B cell (primary cell): ENCODE measurements around the gene ZNF587. TPM values are rescaled to one million over a fixed set of nuclear protein-coding genes. Genes with fewer than 3 reads are reported as not detected.

ENCODE experiments used
- ATAC-seq: fragments of 200-7000 bp; cut with Tn5 transposase; one replicate; pipeline ENCODE4 v1.10.0; 2021; ENCODE audit warnings: low read depth, mild to moderate bottlenecking, moderate number of reproducible peaks, moderate library complexity
- CTCF ChIA-PET: fragments of 350-600 bp; sonication (Branson Sonifier 250); formaldehyde crosslinking; loops from one replicate; lab custom pipeline; 2021; ENCODE audit warnings: antibody characterized with exemption, inconsistent platforms; lab: Charles Lee
- POLR2A ChIA-PET: fragments of 350-600 bp; sonication (Branson Sonifier 250); formaldehyde crosslinking; loops from one replicate; lab custom pipeline; 2021; ENCODE audit warnings: antibody characterized with exemption; lab: Charles Lee
- DNase-seq: peaks from one replicate; pipeline ENCODE4 v3.0.0; 2013
- H2AFZ ChIP-seq: 2 replicates; pipeline ENCODE4 v1.6.1; 2012; ENCODE audit warnings: mild to moderate bottlenecking, low read depth, low read length; ENCODE audit not compliant: insufficient read depth, poor library complexity, severe bottlenecking
- H3K27ac ChIP-seq, 2 donors: 1 replicate in 1 of 2; 2 replicates in 1 of 2; pipeline ENCODE4 v1.5.1; 2012 to 2013; ENCODE audit warnings: low read length in 2 of 2, mild to moderate bottlenecking in 2 of 2, moderate library complexity in 1 of 2
- H3K27me3 ChIP-seq, 4 experiments: fragments of 200-600 bp in 1 of 4; sonication (generic) in 1 of 4; replicated peaks in 1 of 4; 1 replicate in 2 of 4; 2 replicates in 2 of 4; pipeline versions ENCODE4 v1.6.1 to v1.7.0; 2013 to 2016; ENCODE audit warnings: low read length in 3 of 4, mild to moderate bottlenecking in 2 of 4, mixed read lengths in 1 of 4, moderate library complexity in 1 of 4; ENCODE audit not compliant: insufficient read depth in 4 of 4, control insufficient read depth in 3 of 4; ENCODE audit errors: control extremely low read depth in 1 of 4
- H3K36me3 ChIP-seq, 2 experiments: replicated peaks in 1 of 2; 1 replicate in 1 of 2; 2 replicates in 1 of 2; pipeline versions ENCODE4 v1.6.1 to v1.7.1; 2013; ENCODE audit warnings: low read length in 1 of 2; ENCODE audit not compliant: insufficient read depth in 2 of 2, control insufficient read depth in 1 of 2; ENCODE audit errors: control extremely low read depth in 1 of 2, extremely low read depth in 1 of 2
- H3K4me1 ChIP-seq, 2 donors: fragments of 200-600 bp in 1 of 2; sonication (generic) in 1 of 2; 1 replicate in 1 of 2; 2 replicates in 1 of 2; pipeline versions ENCODE4 v1.5.1 to v1.6.1; 2013 to 2017; ENCODE audit warnings: low read length in 2 of 2; ENCODE audit not compliant: control insufficient read depth in 2 of 2, insufficient read depth in 2 of 2
- H3K4me2 ChIP-seq: replicated peaks from 2 replicates; pipeline ENCODE3; 2012; ENCODE audit warnings: mild to moderate bottlenecking, low read depth, low read length; ENCODE audit not compliant: poor library complexity, severe bottlenecking
- H3K4me3 ChIP-seq, 5 experiments: fragments of 200-600 bp in 1 of 5; sonication (generic) in 1 of 5; 1 replicate in 3 of 5; 2 replicates in 2 of 5; pipeline versions ENCODE4 v1.5.1 to v1.7.0; 2011 to 2016; ENCODE audit warnings: low read length in 4 of 5, mild to moderate bottlenecking in 4 of 5, low read depth in 2 of 5, control low read depth in 1 of 5, moderate library complexity in 1 of 5; ENCODE audit not compliant: insufficient read depth in 1 of 5; ENCODE audit errors: control extremely low read depth in 1 of 5, extremely low read depth in 1 of 5
- H3K79me2 ChIP-seq: fragments of 200-600 bp; sonication (generic); one replicate; pipeline ENCODE4 v1.6.0; 2016; ENCODE audit warnings: low read length; ENCODE audit not compliant: control insufficient read depth, insufficient read depth
- H3K9ac ChIP-seq: fragments of 200-600 bp; sonication (generic); 2 replicates; pipeline ENCODE4 v1.6.1; 2017; ENCODE audit warnings: mild to moderate bottlenecking, low read length, moderate library complexity
- H3K9me3 ChIP-seq, 3 donors: one replicate each; pipeline versions ENCODE4 v1.6.1 to v1.7.1; 2013; ENCODE audit warnings: low read length in 2 of 3; ENCODE audit not compliant: control insufficient read depth in 2 of 3, insufficient read depth in 1 of 3; ENCODE audit errors: control extremely low read depth in 1 of 3
- H4K20me1 ChIP-seq: 2 replicates; pipeline ENCODE4 v1.6.0; 2012; ENCODE audit warnings: mild to moderate bottlenecking, low read length; ENCODE audit not compliant: insufficient read depth, control insufficient read depth, poor library complexity, severe bottlenecking
- H3K27ac Mint-ChIP-seq: one replicate; pipeline ENCODE4 v1.8.0; 2021; ENCODE audit warnings: mixed read lengths
- H3K27me3 Mint-ChIP-seq: one replicate; pipeline ENCODE4 v1.8.0; 2021; ENCODE audit warnings: mixed read lengths
- H3K4me1 Mint-ChIP-seq: one replicate; pipeline ENCODE4 v1.8.0; 2021; ENCODE audit warnings: mixed read lengths
- H3K4me3 Mint-ChIP-seq: one replicate; pipeline ENCODE4 v1.8.0; 2021; ENCODE audit warnings: mixed read lengths
- H3K9me3 Mint-ChIP-seq: one replicate; pipeline ENCODE4 v1.8.0; 2022; ENCODE audit warnings: mixed read lengths; ENCODE audit not compliant: insufficient read depth
- CTCF ChIP-seq: fragments of 200-600 bp; IDR thresholded peaks from one replicate; pipeline ENCODE4 v1.8.0; 2022; ENCODE audit warnings: antibody characterized with exemption, mild to moderate bottlenecking
- EZH2 ChIP-seq: IDR thresholded peaks from 2 replicates; pipeline ENCODE4 v1.6.1; 2012; ENCODE audit warnings: borderline replicate concordance, low read depth, mild to moderate bottlenecking, moderate library complexity, low read length; ENCODE audit not compliant: insufficient read depth, poor library complexity, severe bottlenecking
- WGBS: methylation state at CpG from one replicate; pipeline ENCODE4 v1.1.5; 2013; ENCODE audit warnings: missing lambda C conversion rate; ENCODE audit not compliant: insufficient coverage; 5-methylcytosine and 5-hydroxymethylcytosine counted together
- intact Hi-C: fragments of 100-400 bp; cut with micrococcal nuclease; formaldehyde crosslinking; loops from one replicate; pipeline ENCODE4 v1.10.0; 2022
- polyA plus RNA-seq: library from polyadenylated mRNA; depleted of rRNA; stranded (reverse); fragments of >200 nt; gene quantifications from 2 replicates; pipeline ENCODE4 v1.2.3, GENCODE V29; 2012
- total RNA-seq, 2 donors: library from RNA; stranded (reverse); fragments of 120-200 nt in 1 of 2; gene quantifications; 1 replicate in 1 of 2; 2 replicates in 1 of 2; pipeline versions ENCODE4 v1.2.3 to v1.2.4, GENCODE V29; 2013 to 2022

Gene ZNF587
- total and polyA plus RNA-seq, 2 donors (not counting 1 experiment from before 2014, with no cell fraction given) = 16.6 to 72.9 TPM

DNA sequence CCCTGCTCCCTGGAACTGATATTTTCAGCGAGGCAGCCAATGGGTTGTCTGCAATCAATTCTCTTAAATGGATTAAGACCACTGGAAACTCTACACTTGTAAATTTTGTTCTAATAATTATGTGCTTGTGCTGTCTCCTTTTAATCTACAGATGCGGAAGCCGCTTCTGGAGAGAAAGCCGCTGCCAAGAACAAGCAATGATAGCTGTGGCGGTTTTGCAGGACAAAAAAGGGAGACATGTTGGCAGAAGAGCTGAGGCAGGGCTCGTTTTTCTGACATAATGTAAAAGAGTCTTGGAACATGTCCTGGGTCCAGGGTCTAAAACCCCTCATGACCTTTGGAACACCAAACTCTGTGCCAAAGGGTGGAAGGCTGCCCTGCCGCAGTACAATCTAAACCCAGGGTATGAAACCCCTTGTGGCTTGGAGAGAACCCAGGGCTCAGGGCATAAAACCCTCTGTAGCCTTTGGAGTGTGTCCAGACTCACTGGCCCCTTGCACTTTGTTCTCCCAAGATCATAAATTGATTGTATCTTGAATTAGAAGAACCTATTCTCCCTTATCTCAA lies 54.0 kb downstream of the ZNF587 start:
- Histone ChIP-seq H3K4me2 (no peak overlapping the region), H2AFZ (no peak overlapping the region), H3K27ac (no peak overlapping the region), H3K36me3 (peaks cover 0 to 15% of the 10 kb centered on the region in 2 experiments), H3K4me3 (no peak overlapping the region), H4K20me1 (no peaks in the 10 kb centered on the region), H3K9ac (no peak overlapping the region), H3K27me3 (no peaks in the 10 kb centered on the region), H3K79me2 (no peaks in the 10 kb centered on the region), H3K4me1 (peaks cover 0 to 8% of the 10 kb centered on the region in 2 donors), H3K9me3 (peaks cover 0 to 3% (median 0%) of the 10 kb centered on the region in 3 donors)
- WGBS = 93% methylated on average over 2 of the region's 7 CpGs
- peaks cover 15% of the 10 kb centered on the region for H3K4me1 Mint-ChIP-seq
- H3K27me3 Mint-ChIP-seq = no peaks in the 10 kb centered on the region
- no peak overlapping the region for H3K4me3 Mint-ChIP-seq
- DNase-seq (no peak), ATAC-seq (no peak)
- no peak for TF ChIP-seq EZH2
- TF ChIP-seq CTCF = peak; percentile 5
- ChIA-PET POLR2A (interaction anchor here (0.5 kb wide), 1 partner anchor 498 kb away, joined by 4 read pairs; no protein-coding TSS in a partner anchor), CTCF (interaction anchor here (0.6 to 1.6 kb wide), 2 partner anchors 13 to 238 kb away, joined by 3 read pairs; no protein-coding TSS in a partner anchor)
- no peaks in the 10 kb centered on the region for H3K9me3 Mint-ChIP-seq
- H3K27ac Mint-ChIP-seq = no peak overlapping the region
- intact Hi-C loops = loop anchor here (1.0 kb wide), 1 partner anchor 497 kb away; no protein-coding TSS in a partner anchor

- Histone ChIP-seq H3K4me2 (no peak overlapping the region), H3K79me2 (no peaks in the 10 kb centered on the region), H2AFZ (no peak overlapping the region), H3K4me1 (peaks cover 0 to 8% of the 10 kb centered on the region in 2 donors), H3K36me3 (peaks cover 0 to 19% of the 10 kb centered on the region in 2 experiments), H3K27ac (peak overlapping the region in 1 of 2 donors; percentile 33), H4K20me1 (no peaks in the 10 kb centered on the region), H3K9ac (no peak overlapping the region), H3K27me3 (no peaks in the 10 kb centered on the region), H3K4me3 (no peak overlapping the region), H3K9me3 (peaks cover 0 to 3% (median 0%) of the 10 kb centered on the region in 3 donors)
- H3K4me3 Mint-ChIP-seq = peak overlapping the region; percentile 4
- no peaks in the 10 kb centered on the region for H3K27me3 Mint-ChIP-seq
- peak; percentile 24 for ATAC-seq
- WGBS = 100% methylated on average over 1 of the region's 6 CpGs
- no peaks in the 10 kb centered on the region for H3K9me3 Mint-ChIP-seq
- intact Hi-C loops = loop anchor here (5.0 kb wide), 1 partner anchor 42 kb away; the partner anchor contains the start of gene ZNF256
- POLR2A ChIA-PET = no interaction called here
- CTCF ChIA-PET = interaction anchor here (0.6 kb wide), 1 partner anchor 563 kb away, joined by 3 read pairs; no protein-coding TSS in a partner anchor
- peaks cover 15% of the 10 kb centered on the region for H3K4me1 Mint-ChIP-seq
- H3K27ac Mint-ChIP-seq = peak overlapping the region; percentile 23
- TF ChIP-seq CTCF (no peak), EZH2 (no peak)
- peak; percentile 30 for DNase-seq
Measured at GRCh38 chr19:57905258-57905657, 55.6 kb downstream of the ZNF587 start.
